Spleen (tissue), 7 donors: ENCODE data around the gene TNKS1BP1.

Experiments
- POLR2A ChIP-seq, 3 donors: fragments of 450-650 bp; IDR thresholded peaks; one replicate each; pipeline ENCODE4 v1.5.1; 2017; ENCODE audit warnings: antibody characterized with exemption in 3 of 3, mild to moderate bottlenecking in 1 of 3
- TF ChIP-seq, protein P1 (sequence below), 11 experiments: fragments of 200-600 bp in 7 of 11; fragments of 450-650 bp in 4 of 11; sonication (generic) in 4 of 11; IDR thresholded peaks in 8 of 11; conservative IDR thresholded peaks in 3 of 11; 1 replicate in 7 of 11; 2 replicates in 4 of 11; pipeline versions ENCODE4 v1.4.0 to v1.8.0; 2016 to 2021; ENCODE audit warnings: antibody characterized with exemption in 11 of 11, inconsistent platforms in 4 of 11, mild to moderate bottlenecking in 1 of 11
- donor health status: DM: no; HTN: no; CAD: no; lungs with moderate emphysema.
- donor health status: DM: no; HTN: no; CAD: no.
- donor health status: DM: no; HTN: no; CAD: no.

DNA sequence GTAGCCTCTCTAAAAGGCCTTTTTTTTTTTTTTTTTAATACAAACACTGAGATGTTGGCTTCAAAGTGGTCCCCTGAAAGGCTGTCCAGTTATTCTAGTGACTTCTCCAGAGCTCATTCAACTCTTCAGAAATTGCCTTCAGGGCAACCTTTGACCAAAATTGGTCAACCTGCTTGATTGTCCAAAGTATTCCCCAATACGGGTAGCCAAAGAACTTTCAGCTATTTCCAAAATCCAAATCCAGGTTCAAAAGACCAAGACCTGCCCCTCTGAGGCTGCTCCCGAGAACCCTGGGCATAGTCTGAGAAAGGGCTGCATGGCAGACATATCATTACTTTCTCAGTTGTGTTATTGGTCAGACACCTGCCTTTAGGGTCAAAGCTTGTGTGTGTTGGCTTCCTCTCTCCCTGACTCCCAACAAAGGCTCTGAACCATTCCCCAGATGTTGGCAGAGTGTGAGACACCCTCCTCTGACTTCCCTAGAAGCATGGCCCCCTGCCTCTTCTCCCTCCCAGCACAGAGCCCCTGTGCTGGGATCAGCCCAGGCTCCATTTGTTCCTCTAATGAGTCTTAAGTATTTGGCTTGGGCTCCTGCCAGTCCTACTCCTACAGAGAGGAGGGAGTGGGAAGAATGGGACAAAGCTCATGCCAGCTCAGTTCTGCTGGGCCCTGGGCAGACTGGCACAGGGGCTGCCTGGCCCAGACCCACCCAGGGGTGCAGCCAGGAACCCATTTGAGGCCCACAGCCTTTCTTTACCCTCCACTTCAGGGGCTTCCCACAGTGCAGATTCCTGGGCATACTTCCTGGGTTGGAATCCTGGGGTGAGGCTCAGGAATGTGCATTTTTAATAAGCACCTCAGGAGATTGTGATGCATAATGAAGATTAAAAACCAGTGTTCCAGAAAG is 30.3 kb downstream of the TNKS1BP1 start:
- no peak for TF ChIP-seq POLR2A (IDR thresholded peaks at IDR 0.05)
- TF ChIP-seq, protein P1, sequence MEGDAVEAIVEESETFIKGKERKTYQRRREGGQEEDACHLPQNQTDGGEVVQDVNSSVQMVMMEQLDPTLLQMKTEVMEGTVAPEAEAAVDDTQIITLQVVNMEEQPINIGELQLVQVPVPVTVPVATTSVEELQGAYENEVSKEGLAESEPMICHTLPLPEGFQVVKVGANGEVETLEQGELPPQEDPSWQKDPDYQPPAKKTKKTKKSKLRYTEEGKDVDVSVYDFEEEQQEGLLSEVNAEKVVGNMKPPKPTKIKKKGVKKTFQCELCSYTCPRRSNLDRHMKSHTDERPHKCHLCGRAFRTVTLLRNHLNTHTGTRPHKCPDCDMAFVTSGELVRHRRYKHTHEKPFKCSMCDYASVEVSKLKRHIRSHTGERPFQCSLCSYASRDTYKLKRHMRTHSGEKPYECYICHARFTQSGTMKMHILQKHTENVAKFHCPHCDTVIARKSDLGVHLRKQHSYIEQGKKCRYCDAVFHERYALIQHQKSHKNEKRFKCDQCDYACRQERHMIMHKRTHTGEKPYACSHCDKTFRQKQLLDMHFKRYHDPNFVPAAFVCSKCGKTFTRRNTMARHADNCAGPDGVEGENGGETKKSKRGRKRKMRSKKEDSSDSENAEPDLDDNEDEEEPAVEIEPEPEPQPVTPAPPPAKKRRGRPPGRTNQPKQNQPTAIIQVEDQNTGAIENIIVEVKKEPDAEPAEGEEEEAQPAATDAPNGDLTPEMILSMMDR (IDR thresholded peaks at IDR 0.05 in 8 of 11, conservative IDR thresholded peaks at IDR 0.05 in 3 of 11): no peak
